ENCODE measurements around the gene ABCC2.

GRCh38 chr10:99852481-99853213 is 70.2 kb downstream of the ABCC2 start:
- no peak for TF ChIP-seq CTCF (IDR thresholded peaks at IDR 0.05)
- no peak for TF ChIP-seq POLR2AphosphoS5 (IDR thresholded peaks at IDR 0.05)
